Cardiac fibroblast (primary cell): Measurements from ENCODE around the gene TMEM129.
A peak's percentile ranks its signal among the peaks of the same experiment; 100 is the strongest.
"Not testable (repeated sequence)": the region's sequence is repeated elsewhere in the genome, so short reads cannot be mapped to it uniquely, and the experiment has no call there.

Experiments
- DNase-seq, 2 donors: peaks; one replicate each; pipeline versions ENCODE4 v3.0.0 to v3.0.0-alpha.2; 2010; ENCODE audit warnings: low read depth in 2 of 2
- H3K4me3 ChIP-seq, 2 donors: replicated peaks in 1 of 2; 1 replicate in 1 of 2; 2 replicates in 1 of 2; pipeline ENCODE4 v1.5.1; 2011; ENCODE audit warnings: low read depth in 2 of 2, low read length in 2 of 2, mild to moderate bottlenecking in 2 of 2, moderate library complexity in 1 of 2
- TF ChIP-seq, protein P1 (sequence below): IDR thresholded peaks from one replicate; pipeline ENCODE4 v1.5.1; 2011; ENCODE audit warnings: low read depth, mild to moderate bottlenecking, low read length, inconsistent platforms

TMEM129 gene

DNA sequence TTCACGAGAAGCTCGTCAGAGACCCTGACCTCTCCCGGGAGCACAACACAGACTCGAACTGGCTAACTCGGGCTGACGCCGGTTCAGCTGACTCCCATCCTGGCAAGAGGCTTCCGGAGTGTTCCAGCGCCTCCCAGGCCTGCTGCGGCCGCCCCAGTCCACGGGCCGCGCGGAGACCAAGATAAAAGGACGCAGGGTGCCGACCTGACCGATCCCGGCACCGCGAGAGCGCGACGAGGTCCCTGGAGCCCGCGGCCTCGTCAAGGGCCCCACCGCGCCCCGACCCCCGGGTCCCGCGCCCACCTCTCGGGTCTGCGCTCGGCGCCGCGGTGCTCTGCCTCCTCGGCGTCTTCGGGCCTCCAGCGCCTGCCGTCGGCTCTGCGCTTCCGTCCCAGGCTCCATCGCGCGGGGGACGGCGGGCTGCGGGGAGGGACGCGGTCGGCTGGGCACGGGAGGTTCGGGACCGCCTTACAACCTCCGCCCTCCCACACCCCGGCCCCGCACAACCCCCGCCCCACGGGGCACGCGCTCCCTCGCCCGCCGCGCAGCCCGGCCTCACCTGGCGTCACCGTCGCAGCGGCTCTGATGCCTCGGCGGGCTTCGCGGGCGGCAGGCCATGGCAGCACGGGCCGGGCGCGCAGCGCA, 9.4 kb downstream of the TMEM129 start:
- H3K4me3 ChIP-seq = peak overlapping the region; percentile 68 to 80
- TF ChIP-seq, protein P1, sequence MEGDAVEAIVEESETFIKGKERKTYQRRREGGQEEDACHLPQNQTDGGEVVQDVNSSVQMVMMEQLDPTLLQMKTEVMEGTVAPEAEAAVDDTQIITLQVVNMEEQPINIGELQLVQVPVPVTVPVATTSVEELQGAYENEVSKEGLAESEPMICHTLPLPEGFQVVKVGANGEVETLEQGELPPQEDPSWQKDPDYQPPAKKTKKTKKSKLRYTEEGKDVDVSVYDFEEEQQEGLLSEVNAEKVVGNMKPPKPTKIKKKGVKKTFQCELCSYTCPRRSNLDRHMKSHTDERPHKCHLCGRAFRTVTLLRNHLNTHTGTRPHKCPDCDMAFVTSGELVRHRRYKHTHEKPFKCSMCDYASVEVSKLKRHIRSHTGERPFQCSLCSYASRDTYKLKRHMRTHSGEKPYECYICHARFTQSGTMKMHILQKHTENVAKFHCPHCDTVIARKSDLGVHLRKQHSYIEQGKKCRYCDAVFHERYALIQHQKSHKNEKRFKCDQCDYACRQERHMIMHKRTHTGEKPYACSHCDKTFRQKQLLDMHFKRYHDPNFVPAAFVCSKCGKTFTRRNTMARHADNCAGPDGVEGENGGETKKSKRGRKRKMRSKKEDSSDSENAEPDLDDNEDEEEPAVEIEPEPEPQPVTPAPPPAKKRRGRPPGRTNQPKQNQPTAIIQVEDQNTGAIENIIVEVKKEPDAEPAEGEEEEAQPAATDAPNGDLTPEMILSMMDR = no peak
- peak; percentile 62 to 67 for DNase-seq

DNA sequence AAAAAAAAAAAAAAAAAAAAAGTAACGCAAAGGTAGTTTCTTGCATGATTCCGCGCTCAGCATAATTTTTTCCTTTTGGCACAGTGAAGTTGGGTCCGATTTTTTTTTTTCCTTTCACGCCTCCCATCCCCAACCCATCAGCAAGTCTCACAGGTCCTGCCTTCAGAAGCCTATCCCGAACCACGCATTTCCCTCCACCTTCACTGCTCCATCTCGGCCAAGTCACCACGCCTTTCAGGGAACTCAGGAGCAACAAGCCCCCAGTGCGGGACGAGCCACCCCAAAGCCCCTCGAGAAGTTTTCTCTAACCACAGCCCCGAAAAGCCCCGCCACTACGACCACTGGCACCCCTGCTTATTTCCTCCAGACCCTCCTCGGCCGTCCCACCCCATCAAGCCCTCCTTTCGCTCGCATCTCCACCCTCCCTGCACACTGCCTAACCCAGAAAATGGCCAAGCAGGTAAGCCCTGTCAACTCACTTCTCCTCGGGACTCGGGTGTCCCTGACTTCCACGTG, 10.0 kb downstream of the TMEM129 start:
- TF ChIP-seq, protein P1 = no peak
- no peak for DNase-seq
- peak overlapping the region; percentile 68 to 80 for H3K4me3 ChIP-seq

DNA sequence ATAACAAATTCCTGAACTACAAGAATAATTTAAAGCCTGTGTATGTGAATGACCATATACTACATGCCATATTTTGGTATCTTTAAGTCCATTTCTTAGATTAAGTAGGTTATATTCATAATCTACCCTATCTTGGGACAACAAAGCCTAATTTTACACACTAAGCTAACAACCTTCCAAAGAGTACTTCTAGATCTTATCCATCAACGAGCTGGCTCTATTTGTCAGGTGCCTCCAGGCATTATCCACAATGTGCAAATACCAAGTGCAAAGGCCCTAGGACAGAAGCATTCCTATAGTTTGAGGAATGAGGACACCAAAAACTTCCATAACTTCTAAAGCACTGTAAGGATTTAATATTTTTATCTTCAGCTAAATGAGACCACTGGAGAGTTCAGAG, 12.5 kb downstream of the TMEM129 start:
- TF ChIP-seq, protein P1 = no peak
- H3K4me3 ChIP-seq = no peak overlapping the region
- no peak for DNase-seq

DNA sequence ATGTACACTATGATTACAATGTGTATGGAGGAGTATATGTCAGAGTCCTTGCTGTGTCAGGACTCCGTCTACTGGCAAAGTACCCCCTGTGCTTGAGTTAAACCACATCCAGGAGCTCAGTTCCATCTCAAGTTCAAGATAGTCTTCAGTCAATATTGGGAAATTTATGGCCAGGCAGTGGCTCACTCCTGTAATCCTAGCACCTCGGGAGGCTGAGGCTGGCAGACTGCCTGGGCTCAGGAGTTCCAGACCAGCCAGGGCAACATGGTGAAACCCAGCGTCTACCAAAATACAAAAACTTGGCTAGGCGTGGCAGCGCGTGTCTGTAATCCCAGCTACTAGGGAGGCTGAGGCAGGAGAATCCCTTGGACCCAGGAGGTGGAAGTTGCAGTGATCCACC, 14.8 kb downstream of the TMEM129 start:
- H3K4me3 ChIP-seq = no peak overlapping the region
- TF ChIP-seq, protein P1 = no peak
- DNase-seq = no peak

DNA sequence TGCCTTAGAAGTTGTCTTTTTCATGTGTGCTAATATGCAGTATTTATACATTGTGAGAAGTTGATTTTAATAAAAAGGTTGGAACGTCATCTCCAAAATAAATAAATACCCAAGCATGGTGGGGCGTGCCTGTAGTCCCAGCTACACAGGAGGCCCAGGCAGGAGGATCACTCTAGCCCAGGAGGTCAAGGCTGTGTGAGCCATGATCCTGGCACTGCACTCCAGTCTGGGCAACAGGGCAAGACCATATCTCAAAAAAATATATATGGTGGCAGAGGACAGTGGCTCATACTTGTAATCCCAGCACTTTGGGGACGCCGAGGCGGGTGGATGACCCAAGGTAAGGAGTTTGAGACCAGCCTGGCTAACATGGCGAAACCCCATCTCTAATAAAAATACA, 15.4 kb downstream of the TMEM129 start:
- TF ChIP-seq, protein P1 = no peak
- DNase-seq = no peak
- H3K4me3 ChIP-seq = no peak overlapping the region

DNA sequence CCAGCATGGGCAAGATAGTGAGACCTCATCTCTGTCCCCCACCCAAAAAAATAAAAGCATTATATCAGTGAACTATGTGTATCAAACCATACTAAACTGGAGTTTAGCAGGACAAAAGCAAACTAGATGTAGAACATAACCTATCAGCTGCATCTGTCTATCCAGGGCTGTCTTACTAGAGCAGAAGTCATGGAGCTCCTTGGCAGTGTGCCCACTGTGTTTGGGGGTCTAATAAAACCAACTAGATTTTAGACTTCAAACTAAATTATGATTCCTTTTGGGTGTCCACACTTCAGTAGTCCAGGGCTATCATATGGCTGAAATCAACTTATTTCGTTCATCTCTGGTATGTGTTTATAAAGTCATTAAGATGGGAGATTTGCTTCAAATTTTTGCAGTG, 17.3 kb downstream of the TMEM129 start:
- DNase-seq = no peak
- TF ChIP-seq, protein P1 = no peak

DNA sequence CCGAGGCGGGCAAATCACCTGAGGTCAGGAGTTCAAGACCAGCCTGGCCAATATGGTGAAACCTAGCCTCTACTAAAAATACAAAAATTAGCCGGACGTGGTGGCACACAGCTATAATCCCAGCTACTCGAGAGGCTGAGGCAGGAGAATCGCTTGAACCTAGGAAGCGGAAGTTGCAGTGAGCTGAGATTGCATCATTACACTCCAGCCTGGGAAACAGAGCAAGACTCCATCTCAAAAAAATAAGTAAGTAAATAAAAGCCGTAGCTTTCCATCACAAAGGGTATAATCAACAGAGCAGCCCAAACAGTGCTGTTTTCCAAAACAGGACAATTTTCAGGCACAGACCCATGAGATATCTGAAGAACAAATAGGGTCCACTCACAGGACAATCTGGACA, 19.5 kb downstream of the TMEM129 start:
- DNase-seq, H3K4me3 ChIP-seq: not testable (repeated sequence)

More for the DNA sequence above, 17.3 kb downstream of the TMEM129 start:
- H3K4me3 ChIP-seq = no peak overlapping the region
